Heart left ventricle (tissue), 16 donors: Measurements from ENCODE around the gene RIN2. TPM values are rescaled to one million over a fixed set of nuclear protein-coding genes. Genes with fewer than 3 reads are reported as not detected.
A peak's percentile ranks its signal among the peaks of the same experiment; 100 is the strongest.

ENCODE experiments used
- ATAC-seq, 4 donors: fragments of 200-7000 bp; cut with Tn5 transposase; one replicate each; pipeline ENCODE4 v1.9.1; 2020 to 2022; ENCODE audit warnings: moderate library complexity in 4 of 4, mild to moderate bottlenecking in 3 of 4, moderate number of reproducible peaks in 1 of 4
- DNase-seq, 5 donors: peaks; one replicate each; pipeline ENCODE4 v3.0.0-alpha.2; 2020
- H3K27ac ChIP-seq, 12 donors: fragments of 200-600 bp; sonication (generic) in 4 of 12; one replicate each; pipeline versions ENCODE4 v1.5.0 to v1.8.0; 2016 to 2022; ENCODE audit warnings: mild to moderate bottlenecking in 2 of 12
- H3K27me3 ChIP-seq, 9 donors: fragments of 200-600 bp; sonication (generic) in 2 of 9; one replicate each; pipeline versions ENCODE4 v1.5.1 to v1.8.0; 2016 to 2022; ENCODE audit warnings: mild to moderate bottlenecking in 3 of 9
- H3K36me3 ChIP-seq, 9 donors: fragments of 200-600 bp; sonication (generic) in 2 of 9; one replicate each; pipeline versions ENCODE4 v1.5.0 to v1.8.0; 2018 to 2022; ENCODE audit warnings: mild to moderate bottlenecking in 2 of 9
- H3K4me1 ChIP-seq, 12 donors: fragments of 200-600 bp; sonication (generic) in 4 of 12; one replicate each; pipeline versions ENCODE4 v1.5.0 to v1.8.0; 2016 to 2022; ENCODE audit warnings: mild to moderate bottlenecking in 3 of 12
- H3K4me3 ChIP-seq, 12 donors: fragments of 200-600 bp; sonication (generic) in 4 of 12; one replicate each; pipeline versions ENCODE4 v1.5.0 to v1.8.0; 2017 to 2022; ENCODE audit warnings: mild to moderate bottlenecking in 9 of 12, moderate library complexity in 4 of 12
- H3K9me3 ChIP-seq, 12 donors: fragments of 200-600 bp; sonication (generic) in 4 of 12; one replicate each; pipeline versions ENCODE4 v1.5.0 to v1.8.0; 2016 to 2022; ENCODE audit warnings: mild to moderate bottlenecking in 1 of 12
- POLR2A ChIP-seq, 2 donors: fragments of 450-650 bp; IDR thresholded peaks; one replicate each; pipeline ENCODE4 v1.6.1; 2017; ENCODE audit warnings: antibody characterized with exemption in 2 of 2, mild to moderate bottlenecking in 2 of 2, moderate library complexity in 2 of 2
- WGBS, 4 donors: extraction: QIAGEN DNeasy Blood & Tissue Kit in 2 of 4; methylation state at CpG; one replicate each; pipeline versions ENCODE4 v1.1.5 to v1.1.7; 2013 to 2018; 5-methylcytosine and 5-hydroxymethylcytosine counted together
- intact Hi-C, 10 donors: fragments of 100-400 bp; cut with DNase I; formaldehyde crosslinking; loops; one replicate each; pipeline versions ENCODE4 v1.11.1 to v1.14.2; 2022
- polyA plus RNA-seq, 2 donors: library from polyadenylated mRNA; stranded (reverse); fragments of 200-250 nt; gene quantifications; one replicate each; pipeline ENCODE4 v1.2.3, GENCODE V29; 2013
- total RNA-seq, 9 donors: library from RNA; depleted of rRNA in 2 of 9; stranded (reverse); fragments of >200 nt in 2 of 9; fragmentation: NEBNext Ultra II Directional in 3 of 9; extraction: Animal tissue kit (Norgen Biotek cat#: 25700) in 3 of 9; gene quantifications; one replicate each; pipeline versions ENCODE4 v1.1.0 to v1.2.4, GENCODE V29; 2016 to 2023
- TF ChIP-seq, protein P1 (sequence below), 12 donors: fragments of 200-600 bp; sonication (generic) in 4 of 12; IDR thresholded peaks; one replicate each; pipeline versions ENCODE4 v1.5.0 to v1.8.0; 2018 to 2022; ENCODE audit warnings: antibody characterized with exemption in 12 of 12, mild to moderate bottlenecking in 5 of 12
- donor health status: ischemic (EF 13 %, LVEDD 7.1; RV severe dilation, severe dysfunction).
- donor health status: healthy with polysubstance abuse.
- donor health status: DM: no; HTN: yes; CAD: no.
- donor health status: DM: no; HTN: no; CAD: no.
- donor health status: ischemic (EF 25% LVEDD 6.9; RV normal size, moderate dysfunction).
- donor health status: ischemic (EF 25% LVEDD 5.7; RV mildly dilated, moderate dysfunction).
- donor health status: healthy.
- donor health status: DM: yes; HTN: yes; CAD: no.
- donor health status: ischemic (EF 35%, LVEDD 5.7; RV mildly dilated, moderate dysfunction).
- donor health status: nonischemic (EF 11% LVEDD 7.7; RV severe dilation, severe dysfunction).
- donor health status: DM: yes; HTN: yes; CAD: no.
- donor health status: PGD.
- donor health status: ischemic (EF 29% LVEDD 5.4; RV normal size, mild dysfunction).
- donor health status: nonischemic (EF 23%, LVEDD 6.1; RV moderate dilation, normal function).

Gene RIN2
- total and polyA plus RNA-seq, 11 donors = 15.0 to 76.5 (median 56.7) TPM

DNA sequence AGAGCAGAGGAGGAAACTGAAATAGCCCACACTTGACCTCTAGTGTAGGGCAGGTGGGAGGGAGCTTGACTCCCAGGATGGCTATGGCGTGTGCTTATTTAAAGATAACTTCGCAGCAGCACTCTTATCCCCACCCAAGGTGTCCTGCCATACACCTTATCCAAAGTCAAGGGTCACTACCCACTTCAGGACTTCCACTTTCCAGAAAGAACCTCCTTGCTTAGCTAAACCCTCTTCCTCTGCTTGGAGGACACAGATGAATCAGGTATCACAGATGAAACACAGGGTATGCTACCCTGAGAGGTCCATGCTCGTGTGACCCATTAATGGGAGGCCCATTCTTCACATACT is 2.3 kb downstream of the RIN2 start:
- H3K27me3 ChIP-seq = no peaks in the 10 kb centered on the region
- H3K4me3 ChIP-seq = peak overlapping the region in 1 of 12 donors; percentile 94
- 52 to 77% (median 57%) methylated on average over 3 of the region's 3 CpGs for WGBS, 4 donors
- H3K4me1 ChIP-seq = peaks cover 6 to 66% (median 46%) of the 10 kb centered on the region in 12 donors
- ATAC-seq (no peak), DNase-seq (no peak)
- peaks cover 0 to 10% (median 0%) of the 10 kb centered on the region in 9 donors for H3K36me3 ChIP-seq
- no peaks in the 10 kb centered on the region for H3K9me3 ChIP-seq
- intact Hi-C loops = loop anchor here in 2 of 10 donors (5.0 kb wide), 2 partner anchors 68 to 217 kb away; no protein-coding TSS in a partner anchor
- H3K27ac ChIP-seq = peak overlapping the region; percentile 10 to 100 (median 98)
- no peak for TF ChIP-seq POLR2A (IDR thresholded peaks at IDR 0.05)
- TF ChIP-seq, protein P1, sequence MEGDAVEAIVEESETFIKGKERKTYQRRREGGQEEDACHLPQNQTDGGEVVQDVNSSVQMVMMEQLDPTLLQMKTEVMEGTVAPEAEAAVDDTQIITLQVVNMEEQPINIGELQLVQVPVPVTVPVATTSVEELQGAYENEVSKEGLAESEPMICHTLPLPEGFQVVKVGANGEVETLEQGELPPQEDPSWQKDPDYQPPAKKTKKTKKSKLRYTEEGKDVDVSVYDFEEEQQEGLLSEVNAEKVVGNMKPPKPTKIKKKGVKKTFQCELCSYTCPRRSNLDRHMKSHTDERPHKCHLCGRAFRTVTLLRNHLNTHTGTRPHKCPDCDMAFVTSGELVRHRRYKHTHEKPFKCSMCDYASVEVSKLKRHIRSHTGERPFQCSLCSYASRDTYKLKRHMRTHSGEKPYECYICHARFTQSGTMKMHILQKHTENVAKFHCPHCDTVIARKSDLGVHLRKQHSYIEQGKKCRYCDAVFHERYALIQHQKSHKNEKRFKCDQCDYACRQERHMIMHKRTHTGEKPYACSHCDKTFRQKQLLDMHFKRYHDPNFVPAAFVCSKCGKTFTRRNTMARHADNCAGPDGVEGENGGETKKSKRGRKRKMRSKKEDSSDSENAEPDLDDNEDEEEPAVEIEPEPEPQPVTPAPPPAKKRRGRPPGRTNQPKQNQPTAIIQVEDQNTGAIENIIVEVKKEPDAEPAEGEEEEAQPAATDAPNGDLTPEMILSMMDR (IDR thresholded peaks at IDR 0.05) = no peak

DNA sequence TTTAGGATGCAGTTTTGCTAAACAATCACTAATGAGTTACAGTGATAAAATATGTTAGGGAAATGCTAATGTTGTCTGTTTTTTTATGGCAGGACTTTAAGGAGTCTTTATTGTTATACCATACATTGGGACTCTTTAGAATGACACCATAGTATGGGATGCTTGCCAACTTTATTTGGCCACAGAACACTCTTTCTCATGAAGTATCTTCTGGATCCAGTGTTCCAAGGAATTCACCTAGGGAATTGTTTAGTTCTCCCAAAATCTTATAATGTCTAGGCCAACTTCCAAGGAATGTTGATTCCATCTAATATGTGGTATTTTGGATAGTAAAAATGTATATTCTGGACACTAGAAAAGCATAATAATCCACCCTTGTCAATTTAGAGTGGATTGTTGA is 3.3 kb downstream of the RIN2 start:
- ATAC-seq (no peak), DNase-seq (no peak)
- Histone ChIP-seq H3K27me3 (no peaks in the 10 kb centered on the region), H3K27ac (peak overlapping the region in 7 of 12 donors; percentile 5 to 99 (median 97)), H3K4me3 (no peak overlapping the region), H3K36me3 (peaks cover 0 to 10% (median 0%) of the 10 kb centered on the region in 9 donors), H3K9me3 (no peaks in the 10 kb centered on the region), H3K4me1 (peaks cover 6 to 66% (median 46%) of the 10 kb centered on the region in 12 donors)
- TF ChIP-seq, protein P1 (IDR thresholded peaks at IDR 0.05) = no peak
- TF ChIP-seq POLR2A (IDR thresholded peaks at IDR 0.05) = no peak
- intact Hi-C loops = loop anchor here in 2 of 10 donors (5.0 kb wide), 2 partner anchors 69 to 216 kb away; no protein-coding TSS in a partner anchor

DNA sequence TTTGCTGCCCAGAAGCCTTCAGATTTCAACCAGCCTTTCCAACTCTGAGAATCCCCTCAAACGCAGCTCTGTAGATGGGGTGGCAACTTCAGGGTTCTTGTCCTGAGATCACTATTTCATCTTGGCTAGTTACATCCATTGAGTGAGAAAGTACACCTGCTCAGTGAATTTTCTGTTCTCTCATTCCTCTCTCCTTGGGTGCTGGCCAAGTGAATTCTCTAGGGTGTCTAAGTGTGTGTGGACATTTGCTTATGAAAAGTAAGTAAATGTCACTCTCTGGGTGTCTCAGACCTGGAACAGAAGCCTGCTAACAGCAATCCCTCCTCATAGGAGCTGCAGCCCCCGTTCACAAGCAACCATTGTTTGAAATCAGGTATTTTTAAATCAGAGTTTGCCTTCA is 3.8 kb downstream of the RIN2 start:
- Histone ChIP-seq H3K36me3 (peaks cover 0 to 10% (median 0%) of the 10 kb centered on the region in 9 donors), H3K4me3 (no peak overlapping the region), H3K9me3 (no peaks in the 10 kb centered on the region), H3K4me1 (peaks cover 4 to 63% (median 42%) of the 10 kb centered on the region in 12 donors), H3K27me3 (no peaks in the 10 kb centered on the region), H3K27ac (peak overlapping the region in 4 of 12 donors; percentile 14 to 99 (median 98))
- ATAC-seq (no peak), DNase-seq (no peak)
- 42 to 58% (median 48%) methylated on average over 2 of the region's 2 CpGs for WGBS, 4 donors
- intact Hi-C loops = loop anchor here in 2 of 10 donors (5.0 kb wide), 2 partner anchors 70 to 215 kb away; no protein-coding TSS in a partner anchor
- TF ChIP-seq POLR2A (IDR thresholded peaks at IDR 0.05) = no peak
- TF ChIP-seq, protein P1 (IDR thresholded peaks at IDR 0.05) = no peak

DNA sequence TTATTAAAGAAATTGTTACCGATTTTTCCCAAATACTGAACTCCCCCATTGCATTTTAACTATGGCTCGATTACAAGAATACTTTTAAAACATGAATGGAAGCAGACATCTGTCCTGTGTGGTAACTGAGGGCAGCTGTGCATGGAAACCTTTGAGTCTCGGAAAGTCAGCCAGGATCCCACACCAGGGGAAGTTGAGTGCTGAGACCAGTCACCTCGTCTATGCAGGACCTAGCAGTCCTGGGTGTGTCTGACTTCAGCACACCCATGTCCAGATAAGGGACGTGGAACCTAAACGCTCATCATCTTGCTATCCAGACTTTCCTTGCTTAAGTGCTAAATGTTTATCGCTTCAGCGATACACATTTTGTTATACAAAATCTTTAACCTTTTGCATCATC is 6.1 kb downstream of the RIN2 start:
- H3K4me1 ChIP-seq = peaks cover 4 to 54% (median 36%) of the 10 kb centered on the region in 12 donors
- H3K36me3 ChIP-seq = peaks cover 0 to 10% (median 0%) of the 10 kb centered on the region in 9 donors
- DNase-seq (no peak), ATAC-seq (no peak)
- intact Hi-C loops = loop anchor here in 2 of 10 donors (5.0 kb wide), 2 partner anchors 72 to 213 kb away; no protein-coding TSS in a partner anchor
- no peak overlapping the region for H3K4me3 ChIP-seq
- no peaks in the 10 kb centered on the region for H3K27me3 ChIP-seq
- H3K27ac ChIP-seq = no peak overlapping the region
- 54 to 69% (median 60%) methylated on average over 8 of the region's 8 CpGs for WGBS, 4 donors
- TF ChIP-seq, protein P1 (IDR thresholded peaks at IDR 0.05) = no peak
- no peak for TF ChIP-seq POLR2A (IDR thresholded peaks at IDR 0.05)
- H3K9me3 ChIP-seq = no peaks in the 10 kb centered on the region
